GM12801 (cell line): ENCODE data around the gene AHCY.

Source experiments
- CTCF ChIP-seq: IDR thresholded peaks from one replicate; pipeline ENCODE4 v1.5.1; 2011; ENCODE audit warnings: control low read depth; ENCODE audit not compliant: insufficient read length; ENCODE audit errors: extremely low read depth

The AHCY gene

GRCh38 chr20:34293589-34293988 lies 9.6 kb downstream of the AHCY start:
- no peak for TF ChIP-seq CTCF

- TF ChIP-seq CTCF, result no peak
Observed at GRCh38 chr20:34293119-34293518, 10.0 kb downstream of the AHCY start.

GRCh38 chr20:34292496-34292895 lies 10.7 kb downstream of the AHCY start:
- no peak for TF ChIP-seq CTCF

- TF ChIP-seq CTCF, result no peak
Observed at GRCh38 chr20:34290471-34290870, 12.7 kb downstream of the AHCY start.

GRCh38 chr20:34285450-34285849 lies 17.7 kb downstream of the AHCY start:
- TF ChIP-seq CTCF, result no peak

GRCh38 chr20:34283844-34284243 lies 19.3 kb downstream of the AHCY start:
- TF ChIP-seq CTCF, result no peak

GRCh38 chr20:34282041-34282440 lies 21.1 kb downstream of the AHCY start:
- TF ChIP-seq CTCF, result no peak

- TF ChIP-seq CTCF, result no peak
Observed at GRCh38 chr20:34281177-34281576, 22.0 kb downstream of the AHCY start.
